Common myeloid progenitor, CD34-positive (primary cell): ENCODE measurements around the gene CUX1.

Experiments used
- CTCF ChIA-PET: fragments of 350-600 bp; sonication (Branson Sonifier 250); formaldehyde crosslinking; loops from one replicate; lab custom pipeline; 2021; ENCODE audit warnings: antibody characterized with exemption; lab: Charles Lee
- POLR2A ChIA-PET: fragments of 350-600 bp; sonication (Branson Sonifier 250); formaldehyde crosslinking; loops from one replicate; lab custom pipeline; 2021; ENCODE audit warnings: antibody characterized with exemption; lab: Charles Lee
- DNase-seq, 3 donors: peaks; one replicate each; pipeline versions ENCODE4 v3.0.0 to v3.0.0-alpha.2; 2013
- H3K27ac ChIP-seq, 2 experiments: 1 replicate in 1 of 2; 2 replicates in 1 of 2; pipeline ENCODE4 v1.7.0; 2013; ENCODE audit warnings: inconsistent platforms in 2 of 2, low read length in 2 of 2, mild to moderate bottlenecking in 2 of 2, low read depth in 1 of 2, moderate library complexity in 1 of 2; ENCODE audit not compliant: severe bottlenecking in 2 of 2, insufficient read depth in 1 of 2, poor library complexity in 1 of 2
- H3K27me3 ChIP-seq, 5 experiments: replicated peaks in 2 of 5; 1 replicate in 3 of 5; 2 replicates in 2 of 5; pipeline versions ENCODE4 v1.6.1 to v1.7.0; 2013; ENCODE audit warnings: low read length in 4 of 5, mild to moderate bottlenecking in 2 of 5, moderate library complexity in 2 of 5, inconsistent platforms in 1 of 5; ENCODE audit not compliant: insufficient read depth in 5 of 5, control insufficient read depth in 4 of 5
- H3K36me3 ChIP-seq, 4 experiments: 1 replicate in 2 of 4; 2 replicates in 2 of 4; pipeline versions ENCODE4 v1.6.1 to v1.7.0; 2013; ENCODE audit warnings: low read length in 3 of 4, control low read depth in 1 of 4, mild to moderate bottlenecking in 1 of 4; ENCODE audit not compliant: control insufficient read depth in 4 of 4, insufficient read depth in 4 of 4
- H3K4me1 ChIP-seq, 4 experiments: 1 replicate in 3 of 4; 2 replicates in 1 of 4; pipeline versions ENCODE4 v1.6.1 to v1.7.1; 2013; ENCODE audit warnings: low read length in 3 of 4, mild to moderate bottlenecking in 3 of 4, control low read depth in 1 of 4, inconsistent platforms in 1 of 4, moderate library complexity in 1 of 4; ENCODE audit not compliant: control insufficient read depth in 4 of 4, insufficient read depth in 4 of 4; ENCODE audit errors: control extremely low read depth in 1 of 4
- H3K4me3 ChIP-seq, 7 experiments: 1 replicate in 4 of 7; 2 replicates in 3 of 7; pipeline versions ENCODE4 v1.5.1 to v1.7.0; 2013; ENCODE audit warnings: mild to moderate bottlenecking in 7 of 7, low read length in 6 of 7, moderate library complexity in 6 of 7, inconsistent platforms in 2 of 7, low read depth in 2 of 7, control low read depth in 1 of 7; ENCODE audit not compliant: insufficient read depth in 4 of 7, control insufficient read depth in 1 of 7; ENCODE audit errors: extremely low read depth in 1 of 7
- H3K9me3 ChIP-seq, 5 experiments: 1 replicate in 4 of 5; 2 replicates in 1 of 5; pipeline versions ENCODE4 v1.6.1 to v1.7.1; 2013; ENCODE audit warnings: low read length in 4 of 5, mild to moderate bottlenecking in 2 of 5, inconsistent platforms in 1 of 5, low read depth in 1 of 5, moderate library complexity in 1 of 5; ENCODE audit not compliant: control insufficient read depth in 4 of 5, insufficient read depth in 2 of 5; ENCODE audit errors: control extremely low read depth in 1 of 5
- WGBS: methylation state at CpG from one replicate; pipeline ENCODE4 v1.1.5; 2013; ENCODE audit not compliant: insufficient coverage; 5-methylcytosine and 5-hydroxymethylcytosine counted together

CUX1 gene

DNA sequence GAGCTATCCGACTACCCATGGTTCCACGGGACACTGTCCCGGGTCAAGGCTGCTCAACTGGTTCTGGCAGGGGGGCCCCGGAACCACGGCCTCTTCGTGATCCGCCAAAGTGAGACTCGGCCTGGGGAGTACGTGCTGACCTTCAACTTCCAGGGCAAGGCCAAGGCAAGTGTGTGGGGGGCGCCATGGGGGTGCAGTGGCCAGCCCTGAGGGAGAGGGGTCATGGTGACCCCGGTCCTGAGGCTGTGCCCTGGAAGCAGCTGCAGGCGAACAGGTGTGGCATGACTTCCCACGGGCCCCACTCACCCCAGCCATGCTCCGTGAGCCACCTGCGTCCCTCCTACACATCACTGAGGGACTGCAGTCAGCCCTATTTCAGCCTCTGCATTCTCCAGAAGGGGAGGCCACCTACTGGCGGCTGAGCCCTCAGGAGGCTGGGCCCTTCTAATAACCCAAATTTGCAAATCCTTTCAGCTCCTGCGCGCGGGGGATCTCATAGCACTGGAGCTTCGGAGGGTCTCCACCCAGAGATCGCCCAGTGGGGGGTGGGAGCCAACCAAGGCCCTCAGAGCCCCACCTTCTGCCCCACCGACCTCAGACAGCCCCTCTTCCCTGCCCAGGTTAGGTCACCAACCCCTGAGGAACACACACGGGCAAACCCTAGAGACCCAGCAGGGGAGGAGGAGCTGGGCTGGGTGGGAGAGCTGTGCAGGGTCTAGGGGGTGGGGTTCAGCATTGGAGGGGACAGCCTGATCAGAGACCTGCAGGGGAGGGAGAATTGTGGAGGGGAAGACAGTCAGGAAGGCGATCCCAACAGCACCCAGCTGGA lies 500.0 kb downstream of the CUX1 start:
- Histone ChIP-seq H3K4me1 (no peaks in the 10 kb centered on the region), H3K4me3 (no peak overlapping the region), H3K27ac (no peak overlapping the region), H3K36me3 (peaks cover 0 to 26% (median 3%) of the 10 kb centered on the region in 4 experiments), H3K27me3 (no peaks in the 10 kb centered on the region), H3K9me3 (no peaks in the 10 kb centered on the region)
- ChIA-PET CTCF (interaction anchor here (0.8 to 1.2 kb wide), 3 partner anchors 18 to 49 kb away, joined by 3 read pairs; no protein-coding TSS in a partner anchor), POLR2A (no interaction called here)
- no peak for DNase-seq
- 94% methylated on average over 21 of the region's 24 CpGs for WGBS

DNA sequence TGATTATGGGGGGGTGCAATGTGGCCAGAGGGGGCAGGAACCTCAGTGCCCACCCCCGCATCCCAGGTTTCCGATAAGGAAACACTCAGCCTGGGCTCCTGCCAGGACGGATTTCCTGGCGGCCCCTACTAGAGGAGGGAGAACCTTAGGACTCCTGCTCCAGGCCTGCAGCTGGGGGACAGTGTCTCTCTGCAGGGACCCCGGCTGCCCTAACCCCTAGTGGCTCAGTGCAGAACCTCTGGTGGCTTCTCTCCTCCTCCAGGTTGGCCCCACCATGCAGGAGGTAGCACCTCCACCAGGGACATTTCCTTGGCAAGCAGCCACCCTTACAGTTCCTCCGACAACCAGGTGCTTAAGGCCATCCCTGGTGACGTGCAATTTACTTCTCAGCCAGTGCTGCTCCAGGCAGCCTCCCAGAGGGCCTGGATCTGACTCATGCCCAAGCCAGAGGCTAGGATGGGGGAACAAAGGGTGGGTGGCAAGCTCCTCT lies 501.1 kb downstream of the CUX1 start:
- DNase-seq: peak in 2 of 3 donors; percentile 24 to 27
- 91% methylated on average over 7 of the region's 7 CpGs for WGBS
- H3K36me3 ChIP-seq: peaks cover 0 to 24% (median 3%) of the 10 kb centered on the region in 4 experiments
- no peaks in the 10 kb centered on the region for H3K9me3 ChIP-seq
- no peak overlapping the region for H3K4me3 ChIP-seq
- ChIA-PET POLR2A (no interaction called here), CTCF (interaction anchor here (0.8 to 1.1 kb wide), 3 partner anchors 39 to 71 kb away, joined by 3 to 5 read pairs (median 4); no protein-coding TSS in a partner anchor)
- H3K4me1 ChIP-seq: no peaks in the 10 kb centered on the region
- no peak overlapping the region for H3K27ac ChIP-seq
- no peaks in the 10 kb centered on the region for H3K27me3 ChIP-seq

DNA sequence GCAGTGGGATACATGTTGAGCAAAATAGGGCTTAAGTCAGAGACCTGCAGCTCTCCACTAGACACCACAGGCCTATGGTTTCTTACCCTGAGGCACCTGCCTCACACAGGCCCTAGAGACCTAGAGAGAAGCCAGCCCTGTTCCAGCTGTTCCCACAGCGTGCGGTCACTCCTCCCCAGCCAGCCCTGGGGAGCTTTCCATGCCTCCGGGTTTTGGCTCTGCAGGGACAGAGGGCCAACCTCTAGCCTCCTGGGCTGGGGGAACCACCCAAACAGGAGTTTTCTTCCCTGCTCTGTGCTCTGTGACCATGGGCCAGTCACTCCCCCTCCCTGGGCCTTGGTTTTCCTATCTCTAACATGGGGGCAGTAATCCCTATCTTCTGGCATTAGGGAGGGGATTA lies 502.2 kb downstream of the CUX1 start:
- Histone ChIP-seq H3K9me3 (no peaks in the 10 kb centered on the region), H3K27me3 (no peaks in the 10 kb centered on the region), H3K4me1 (no peaks in the 10 kb centered on the region), H3K36me3 (peaks cover 0 to 17% (median 2%) of the 10 kb centered on the region in 4 experiments), H3K27ac (no peak overlapping the region), H3K4me3 (no peak overlapping the region)
- CTCF ChIA-PET: interaction anchor here (1.1 kb wide), 1 partner anchor 40 kb away, joined by 5 read pairs; no protein-coding TSS in a partner anchor
- POLR2A ChIA-PET: no interaction called here
- no peak for DNase-seq
- WGBS: 93% methylated on average over 3 of the region's 3 CpGs

DNA sequence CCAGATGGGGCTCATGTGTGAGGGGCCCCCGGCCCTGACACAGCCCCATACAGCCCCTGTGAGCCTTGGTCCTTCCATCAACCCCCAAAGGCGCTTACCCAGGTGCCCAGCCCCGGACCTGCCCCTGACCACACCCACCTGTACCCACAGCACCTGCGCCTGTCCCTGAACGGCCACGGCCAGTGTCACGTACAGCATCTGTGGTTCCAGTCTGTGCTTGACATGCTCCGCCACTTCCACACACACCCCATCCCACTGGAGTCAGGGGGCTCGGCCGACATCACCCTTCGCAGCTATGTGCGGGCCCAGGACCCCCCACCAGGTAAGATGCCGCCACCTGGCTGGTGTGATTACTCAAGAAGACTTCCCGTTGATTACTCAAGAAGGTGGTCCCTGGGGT lies 502.8 kb downstream of the CUX1 start:
- no peaks in the 10 kb centered on the region for H3K27me3 ChIP-seq
- CTCF ChIA-PET: no interaction called here
- peaks cover 0 to 17% (median 2%) of the 10 kb centered on the region in 4 experiments for H3K36me3 ChIP-seq

DNA sequence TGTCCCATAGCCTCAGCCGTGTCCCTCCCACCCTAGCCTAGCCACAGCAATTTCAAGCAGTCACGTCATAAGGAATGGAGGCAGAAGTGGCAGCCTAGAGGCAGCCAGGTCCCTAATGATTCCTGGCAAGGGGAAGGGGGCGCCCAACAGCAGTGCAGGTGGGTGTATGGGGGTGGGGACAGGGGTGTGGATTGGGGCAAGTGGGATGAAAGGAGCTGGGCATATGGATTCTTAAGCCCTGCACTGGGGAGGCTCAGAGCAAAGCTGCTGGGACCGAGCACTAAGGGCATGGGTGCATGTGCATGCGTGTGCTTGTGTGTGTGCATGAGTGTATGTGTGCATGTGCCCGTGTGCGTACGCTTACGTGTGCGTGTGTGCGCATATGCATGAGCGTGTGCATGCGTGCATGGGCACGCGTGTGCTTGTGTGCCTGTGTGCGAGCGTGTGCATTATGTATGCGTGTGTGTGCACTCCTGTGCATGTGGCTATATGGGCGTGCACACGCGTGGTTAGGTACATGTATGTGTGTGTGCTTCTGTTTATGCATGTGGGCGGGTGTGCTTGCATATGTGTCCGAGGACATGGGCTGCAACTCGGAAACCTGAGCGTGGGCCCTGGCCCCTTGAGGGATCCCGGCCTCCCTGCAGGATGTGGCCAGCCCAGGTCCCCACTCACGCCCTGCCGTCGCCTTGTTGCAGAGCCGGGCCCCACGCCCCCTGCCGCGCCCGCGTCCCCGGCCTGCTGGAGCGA lies 503.4 kb downstream of the CUX1 start:
- Histone ChIP-seq H3K9me3 (no peaks in the 10 kb centered on the region), H3K27ac (no peak overlapping the region), H3K27me3 (no peaks in the 10 kb centered on the region), H3K4me1 (no peaks in the 10 kb centered on the region), H3K36me3 (peaks cover 0 to 17% (median 2%) of the 10 kb centered on the region in 4 experiments), H3K4me3 (no peak overlapping the region)
- ChIA-PET CTCF (no interaction called here), POLR2A (no interaction called here)
- WGBS: 91% methylated on average over 33 of the region's 37 CpGs
- DNase-seq: no peak

More for the DNA sequence above, 502.8 kb downstream of the CUX1 start:
- H3K4me1 ChIP-seq: no peaks in the 10 kb centered on the region
- H3K27ac ChIP-seq: no peak overlapping the region
- POLR2A ChIA-PET: no interaction called here
- no peaks in the 10 kb centered on the region for H3K9me3 ChIP-seq
- no peak overlapping the region for H3K4me3 ChIP-seq
- DNase-seq: no peak
- 95% methylated on average over 10 of the region's 14 CpGs for WGBS

DNA sequence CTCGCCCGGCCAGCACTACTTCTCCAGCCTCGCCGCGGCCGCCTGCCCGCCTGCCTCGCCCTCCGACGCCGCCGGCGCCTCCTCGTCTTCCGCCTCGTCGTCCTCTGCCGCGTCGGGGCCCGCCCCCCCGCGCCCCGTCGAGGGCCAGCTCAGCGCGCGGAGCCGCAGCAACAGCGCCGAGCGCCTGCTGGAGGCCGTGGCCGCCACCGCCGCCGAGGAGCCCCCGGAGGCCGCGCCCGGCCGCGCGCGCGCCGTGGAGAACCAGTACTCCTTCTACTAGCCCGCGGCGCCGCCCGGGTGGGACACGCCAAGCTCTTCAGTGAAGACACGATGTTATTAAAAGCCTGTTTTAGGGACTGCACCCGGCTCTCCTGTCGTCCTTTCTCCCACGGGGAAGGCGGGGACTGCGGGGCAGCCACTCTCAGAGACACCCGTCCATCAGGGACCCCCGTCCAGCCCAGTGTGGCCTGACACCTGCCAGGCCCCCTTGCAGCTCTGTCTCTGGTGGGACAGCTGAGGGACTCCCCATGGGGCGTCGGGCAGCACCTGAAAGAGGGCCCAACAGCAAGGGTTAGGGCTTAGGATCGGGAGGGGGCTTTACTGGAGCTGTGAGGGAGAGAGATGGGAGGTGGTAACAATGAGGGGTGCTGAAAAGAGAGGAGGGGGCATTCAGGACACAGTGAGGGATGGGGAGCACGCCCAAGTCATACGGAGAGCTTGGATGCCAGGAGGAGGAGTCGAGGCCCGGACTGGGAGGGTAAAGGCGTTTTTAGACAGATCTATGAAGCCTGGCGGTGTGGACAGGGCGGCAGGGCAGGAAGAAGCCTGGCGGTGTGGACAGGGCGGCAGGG lies 504.1 kb downstream of the CUX1 start:
- Histone ChIP-seq H3K4me3 (no peak overlapping the region), H3K27me3 (no peaks in the 10 kb centered on the region), H3K9me3 (no peaks in the 10 kb centered on the region), H3K36me3 (peaks cover 0 to 17% (median 2%) of the 10 kb centered on the region in 4 experiments), H3K4me1 (no peaks in the 10 kb centered on the region), H3K27ac (no peak overlapping the region)
- ChIA-PET POLR2A (interaction anchor here (0.6 kb wide), 1 partner anchor 11 kb away, joined by 3 read pairs; no protein-coding TSS in a partner anchor), CTCF (interaction anchor here (0.6 kb wide), 1 partner anchor 13 kb away, joined by 3 read pairs; no protein-coding TSS in a partner anchor)
- peak in 2 of 3 donors; percentile 50 to 51 for DNase-seq
- WGBS: 52% methylated on average over 66 of the region's 73 CpGs
